Sigmoid colon (tissue), 7 donors: ENCODE measurements around the gene AK3. TPM values are rescaled to one million over a fixed set of nuclear protein-coding genes. Genes with fewer than 3 reads are reported as not detected.

Experiments used
- DNase-seq: peaks from one replicate; pipeline ENCODE4 v3.0.0-alpha.2; 2019
- H3K27ac ChIP-seq, 4 donors: fragments of 200-600 bp; sonication (generic); one replicate each; pipeline ENCODE4 v1.5.1; 2016 to 2019; ENCODE audit warnings: mild to moderate bottlenecking in 1 of 4
- H3K27me3 ChIP-seq, 3 donors: fragments of 200-600 bp; sonication (generic); one replicate each; pipeline ENCODE4 v1.5.1; 2019; ENCODE audit warnings: mild to moderate bottlenecking in 1 of 3
- H3K36me3 ChIP-seq, 4 donors: fragments of 200-600 bp; sonication (generic); one replicate each; pipeline ENCODE4 v1.5.1; 2016 to 2019
- H3K4me1 ChIP-seq, 4 donors: fragments of 200-600 bp; sonication (generic); one replicate each; pipeline ENCODE4 v1.5.1; 2017 to 2019
- H3K4me3 ChIP-seq, 4 donors: fragments of 200-600 bp; sonication (generic); one replicate each; pipeline ENCODE4 v1.5.1; 2017 to 2019; ENCODE audit warnings: mild to moderate bottlenecking in 2 of 4, moderate library complexity in 1 of 4
- H3K9me3 ChIP-seq, 4 donors: fragments of 200-600 bp in 3 of 4; sonication (generic) in 3 of 4; one replicate each; pipeline versions ENCODE4 v1.5.1 to v1.6.1; 2013 to 2019
- CTCF ChIP-seq, 4 experiments: fragments of 450-650 bp in 3 of 4; fragments of 200-600 bp in 1 of 4; IDR thresholded peaks; one replicate each; pipeline ENCODE4 v1.5.1; 2016 to 2019; ENCODE audit warnings: antibody characterized with exemption in 4 of 4, mild to moderate bottlenecking in 3 of 4, moderate library complexity in 2 of 4
- EP300 ChIP-seq, 4 donors: sonication (generic); formaldehyde crosslinking; IDR thresholded peaks; one replicate each; pipeline ENCODE4 v1.6.1; 2017; ENCODE audit warnings: antibody characterized with exemption in 4 of 4
- POLR2A ChIP-seq, 2 donors: fragments of 450-650 bp; IDR thresholded peaks; one replicate each; pipeline ENCODE4 v1.6.1; 2016; ENCODE audit warnings: antibody characterized with exemption in 2 of 2, mild to moderate bottlenecking in 2 of 2, moderate library complexity in 2 of 2
- POLR2AphosphoS5 ChIP-seq, 4 donors: sonication (generic); formaldehyde crosslinking; IDR thresholded peaks; one replicate each; pipeline ENCODE4 v1.6.1; 2017; ENCODE audit warnings: antibody characterized with exemption in 4 of 4
- WGBS, 2 donors: extraction: QIAGEN DNeasy Blood & Tissue Kit; methylation state at CpG; one replicate each; pipeline ENCODE4 v1.1.7; 2013; 5-methylcytosine and 5-hydroxymethylcytosine counted together
- intact Hi-C: fragments of 100-400 bp; cut with DNase I; formaldehyde crosslinking; loops from one replicate; pipeline ENCODE4 v1.15.1; 2023
- polyA plus RNA-seq, 3 donors: library from polyadenylated mRNA; stranded (reverse); fragments of 200-250 nt; gene quantifications; one replicate each; pipeline ENCODE4 v1.2.3, GENCODE V29; 2013
- total RNA-seq, 4 donors: library from RNA; depleted of rRNA; stranded (reverse); fragments of >200 nt; gene quantifications; one replicate each; pipeline ENCODE4 v1.1.0, GENCODE V29; 2016
- donor health status: healthy with polysubstance abuse.
- donor health status: Bipolar disorder and iron deficiency.
- donor health status: healthy.

The AK3 gene
- total and polyA plus RNA-seq, 7 donors = 36.8 to 122 (median 102) TPM

- Histone ChIP-seq H3K27ac (no peak overlapping the region), H3K4me3 (no peak overlapping the region), H3K4me1 (no peaks in the 10 kb centered on the region), H3K27me3 (no peaks in the 10 kb centered on the region), H3K36me3 (peaks cover 10 to 80% (median 15%) of the 10 kb centered on the region in 4 donors), H3K9me3 (no peaks in the 10 kb centered on the region)
- intact Hi-C loops = no loop called here
- DNase-seq = no peak
- no peak for TF ChIP-seq CTCF (IDR thresholded peaks at IDR 0.05)
- no peak for TF ChIP-seq EP300 (IDR thresholded peaks at IDR 0.05)
- no peak for TF ChIP-seq POLR2A (IDR thresholded peaks at IDR 0.05)
- TF ChIP-seq POLR2AphosphoS5 (IDR thresholded peaks at IDR 0.05) = no peak
- 75 to 93% methylated on average over 3 of the region's 3 CpGs for WGBS, 2 donors
Observed at GRCh38 chr9:4700091-4700490, 40.9 kb downstream of the AK3 start.

GRCh38 chr9:4691795-4692194 lies 49.2 kb downstream of the AK3 start:
- Histone ChIP-seq H3K4me1 (peaks cover 0 to 18% (median 9%) of the 10 kb centered on the region in 4 donors), H3K36me3 (peaks cover 0 to 42% (median 0%) of the 10 kb centered on the region in 4 donors), H3K27ac (no peak overlapping the region), H3K27me3 (no peaks in the 10 kb centered on the region), H3K4me3 (no peak overlapping the region), H3K9me3 (no peaks in the 10 kb centered on the region)
- TF ChIP-seq POLR2AphosphoS5 (IDR thresholded peaks at IDR 0.05) = no peak
- TF ChIP-seq POLR2A (IDR thresholded peaks at IDR 0.05) = no peak
- no peak for TF ChIP-seq EP300 (IDR thresholded peaks at IDR 0.05)
- TF ChIP-seq CTCF (IDR thresholded peaks at IDR 0.05) = no peak
- intact Hi-C loops = no loop called here
- DNase-seq = no peak
- WGBS, 2 donors = 84 to 89% methylated on average over 3 of the region's 3 CpGs

- H3K36me3 ChIP-seq = peaks cover 0 to 56% (median 4%) of the 10 kb centered on the region in 4 donors
- 88 to 89% methylated on average over 4 of the region's 4 CpGs for WGBS, 2 donors
- DNase-seq = no peak
- peak overlapping the region in 1 of 4 donors; percentile 8 for H3K27ac ChIP-seq
- peaks cover 0 to 33% (median 24%) of the 10 kb centered on the region in 4 donors for H3K4me1 ChIP-seq
- intact Hi-C loops = no loop called here
- H3K4me3 ChIP-seq = no peak overlapping the region
- no peaks in the 10 kb centered on the region for H3K27me3 ChIP-seq
- TF ChIP-seq POLR2AphosphoS5 (IDR thresholded peaks at IDR 0.05) = no peak
- TF ChIP-seq CTCF (IDR thresholded peaks at IDR 0.05) = no peak
- TF ChIP-seq POLR2A (IDR thresholded peaks at IDR 0.05) = no peak
- no peaks in the 10 kb centered on the region for H3K9me3 ChIP-seq
Observed at GRCh38 chr9:4690144-4690543, 50.9 kb downstream of the AK3 start.

GRCh38 chr9:4689687-4690104 lies 51.3 kb downstream of the AK3 start:
- TF ChIP-seq EP300 (IDR thresholded peaks at IDR 0.05) (no peak), POLR2A (IDR thresholded peaks at IDR 0.05) (no peak), CTCF (IDR thresholded peaks at IDR 0.05) (no peak)
- H3K4me1 ChIP-seq = peaks cover 0 to 37% (median 28%) of the 10 kb centered on the region in 4 donors
- H3K4me3 ChIP-seq = no peak overlapping the region
- no peaks in the 10 kb centered on the region for H3K27me3 ChIP-seq
- intact Hi-C loops = loop anchor here (10.0 kb wide), 1 partner anchor 395 kb away; no protein-coding TSS in a partner anchor
- 81 to 83% methylated on average over 1 of the region's 1 CpG for WGBS, 2 donors
- H3K9me3 ChIP-seq = no peaks in the 10 kb centered on the region
- DNase-seq = no peak
- H3K36me3 ChIP-seq = peaks cover 0 to 55% (median 4%) of the 10 kb centered on the region in 4 donors
- peak overlapping the region in 1 of 4 donors; percentile 8 for H3K27ac ChIP-seq

- DNase-seq = no peak
- no peak overlapping the region for H3K27ac ChIP-seq
- peaks cover 0 to 44% (median 31%) of the 10 kb centered on the region in 4 donors for H3K4me1 ChIP-seq
- WGBS, 2 donors = 46 to 71% methylated on average over 2 of the region's 2 CpGs
- H3K36me3 ChIP-seq = peaks cover 0 to 49% (median 4%) of the 10 kb centered on the region in 4 donors
- intact Hi-C loops = loop anchor here (10.0 kb wide), 1 partner anchor 394 kb away; no protein-coding TSS in a partner anchor
- H3K9me3 ChIP-seq = no peaks in the 10 kb centered on the region
- H3K27me3 ChIP-seq = no peaks in the 10 kb centered on the region
- TF ChIP-seq POLR2AphosphoS5 (IDR thresholded peaks at IDR 0.05) (no peak), EP300 (IDR thresholded peaks at IDR 0.05) (no peak), POLR2A (IDR thresholded peaks at IDR 0.05) (no peak), CTCF (IDR thresholded peaks at IDR 0.05) (no peak)
- H3K4me3 ChIP-seq = no peak overlapping the region
Observed at GRCh38 chr9:4689021-4689420, 52.0 kb downstream of the AK3 start.
